ENCODE measurements around the gene PKD1L1.

DNA sequence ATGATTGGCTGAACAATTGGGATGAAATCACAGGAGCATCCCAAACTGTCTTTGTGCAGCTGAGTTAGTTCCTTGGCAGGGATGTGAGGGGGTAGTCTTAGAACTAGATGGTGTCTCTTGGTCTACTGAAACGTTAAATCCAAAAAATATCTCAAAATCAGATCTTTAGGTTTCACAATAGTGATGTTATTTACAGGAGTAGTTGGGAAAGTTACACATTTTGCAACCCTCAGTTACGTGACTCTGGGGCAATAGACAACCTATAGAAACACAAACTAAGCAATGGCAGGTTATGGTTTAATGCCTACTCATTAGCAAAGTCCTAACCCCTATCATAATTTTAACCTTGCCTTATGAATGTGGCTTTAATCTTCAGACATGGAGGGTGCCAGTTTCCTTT lies 24.0 kb downstream of the PKD1L1 start:
- TF ChIP-seq, protein P1, sequence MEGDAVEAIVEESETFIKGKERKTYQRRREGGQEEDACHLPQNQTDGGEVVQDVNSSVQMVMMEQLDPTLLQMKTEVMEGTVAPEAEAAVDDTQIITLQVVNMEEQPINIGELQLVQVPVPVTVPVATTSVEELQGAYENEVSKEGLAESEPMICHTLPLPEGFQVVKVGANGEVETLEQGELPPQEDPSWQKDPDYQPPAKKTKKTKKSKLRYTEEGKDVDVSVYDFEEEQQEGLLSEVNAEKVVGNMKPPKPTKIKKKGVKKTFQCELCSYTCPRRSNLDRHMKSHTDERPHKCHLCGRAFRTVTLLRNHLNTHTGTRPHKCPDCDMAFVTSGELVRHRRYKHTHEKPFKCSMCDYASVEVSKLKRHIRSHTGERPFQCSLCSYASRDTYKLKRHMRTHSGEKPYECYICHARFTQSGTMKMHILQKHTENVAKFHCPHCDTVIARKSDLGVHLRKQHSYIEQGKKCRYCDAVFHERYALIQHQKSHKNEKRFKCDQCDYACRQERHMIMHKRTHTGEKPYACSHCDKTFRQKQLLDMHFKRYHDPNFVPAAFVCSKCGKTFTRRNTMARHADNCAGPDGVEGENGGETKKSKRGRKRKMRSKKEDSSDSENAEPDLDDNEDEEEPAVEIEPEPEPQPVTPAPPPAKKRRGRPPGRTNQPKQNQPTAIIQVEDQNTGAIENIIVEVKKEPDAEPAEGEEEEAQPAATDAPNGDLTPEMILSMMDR (IDR thresholded peaks at IDR 0.05): no peak
- TF ChIP-seq ZFX (IDR thresholded peaks at IDR 0.05; ENCODE audit: borderline replicate concordance): no peak

Data from 22Rv1 (cell line).